Adipose tissue (tissue), 3 donors: ENCODE results near the gene NINJ1. TPM values are rescaled to one million over a fixed set of nuclear protein-coding genes. Genes with fewer than 3 reads are reported as not detected.
A peak's percentile ranks its signal among the peaks of the same experiment; 100 is the strongest.

Experiments used
- H3K27ac ChIP-seq: one replicate; pipeline ENCODE4 v1.5.1; 2013; ENCODE audit warnings: low read depth, low read length
- WGBS, 3 donors: extraction: QIAGEN DNeasy Blood & Tissue Kit; methylation state at CpG; one replicate each; pipeline ENCODE4 v1.1.7; 2013; 5-methylcytosine and 5-hydroxymethylcytosine counted together
- polyA plus RNA-seq, 3 donors: library from polyadenylated mRNA; stranded (reverse); fragments of 200-250 nt; gene quantifications; one replicate each; pipeline ENCODE4 v1.2.3, GENCODE V29; 2013
- donor health status: healthy with polysubstance abuse.
- donor health status: Bipolar disorder and iron deficiency.
- donor health status: healthy.

NINJ1 gene
- polyA plus RNA-seq, 3 donors = 22.3 to 100 (median 82.1) TPM

GRCh38 chr9:93137362-93137761, 3.3 kb upstream of the NINJ1 start:
- no peak overlapping the region for H3K27ac ChIP-seq
- WGBS, 3 donors = 88 to 93% (median 89%) methylated on average over 11 of the region's 11 CpGs

DNA sequence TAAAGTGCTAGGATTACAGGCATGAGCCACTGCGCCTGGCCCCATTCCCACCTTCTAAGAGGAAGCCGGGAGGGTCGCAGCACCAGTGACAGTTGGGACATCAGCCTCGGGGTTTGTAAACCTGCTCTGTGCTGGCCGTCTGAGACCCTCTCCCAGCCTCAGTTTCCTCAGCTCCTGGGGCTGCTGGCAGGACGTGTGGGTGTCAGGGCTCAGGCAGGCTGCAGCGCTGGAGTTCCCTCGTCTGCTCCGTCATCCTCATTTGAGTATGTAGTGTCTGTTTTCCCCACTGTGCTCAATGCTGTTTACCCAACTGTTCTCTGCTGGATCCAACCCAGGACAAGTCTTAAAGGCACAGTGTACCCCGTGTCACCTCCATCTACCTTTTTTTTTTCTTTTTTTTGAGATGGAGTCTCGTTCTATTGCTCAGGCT, 2.0 kb upstream of the NINJ1 start:
- 26 to 50% (median 43%) methylated on average over 11 of the region's 11 CpGs for WGBS, 3 donors
- no peak overlapping the region for H3K27ac ChIP-seq

GRCh38 chr9:93134740-93135444, 841 bp upstream of the NINJ1 start:
- 76% methylated on average over 14 of the region's 14 CpGs for WGBS, 3 donors
- H3K27ac ChIP-seq = peak overlapping the region; percentile 28

- WGBS, 3 donors = 0 to 1% (median 1%) methylated on average over 19 to 34 of the region's 34 CpGs
- peak overlapping the region; percentile 92 for H3K27ac ChIP-seq
Observed at GRCh38 chr9:93133681-93134014, 403 bp downstream of the NINJ1 start.

GRCh38 chr9:93132946-93133680, 938 bp downstream of the NINJ1 start:
- H3K27ac ChIP-seq = peak overlapping the region; percentile 74
- 17 to 28% (median 26%) methylated on average over 20 to 21 of the region's 21 CpGs for WGBS, 3 donors

- H3K27ac ChIP-seq = peak overlapping the region; percentile 74
- WGBS, 3 donors = 26 to 37% (median 37%) methylated on average over 12 of the region's 12 CpGs
Observed at GRCh38 chr9:93132287-93132927, 1.6 kb downstream of the NINJ1 start.

GRCh38 chr9:93131599-93132286, 2.3 kb downstream of the NINJ1 start:
- WGBS, 3 donors = 82 to 88% (median 87%) methylated on average over 13 of the region's 13 CpGs
- H3K27ac ChIP-seq = no peak overlapping the region

- H3K27ac ChIP-seq = no peak overlapping the region
- 40 to 67% (median 49%) methylated on average over 14 to 15 of the region's 15 CpGs for WGBS, 3 donors
Observed at GRCh38 chr9:93130861-93131481, 3.1 kb downstream of the NINJ1 start.

GRCh38 chr9:93129691-93130500, 4.2 kb downstream of the NINJ1 start:
- 63 to 78% (median 67%) methylated on average over 11 of the region's 11 CpGs for WGBS, 3 donors
- no peak overlapping the region for H3K27ac ChIP-seq

GRCh38 chr9:93129286-93129685, 4.8 kb downstream of the NINJ1 start:
- H3K27ac ChIP-seq = no peak overlapping the region
- 44 to 60% (median 44%) methylated on average over 8 of the region's 8 CpGs for WGBS, 3 donors

- H3K27ac ChIP-seq = no peak overlapping the region
- 83 to 89% (median 89%) methylated on average over 10 of the region's 10 CpGs for WGBS, 3 donors
Observed at GRCh38 chr9:93128715-93129224, 5.3 kb downstream of the NINJ1 start.

DNA sequence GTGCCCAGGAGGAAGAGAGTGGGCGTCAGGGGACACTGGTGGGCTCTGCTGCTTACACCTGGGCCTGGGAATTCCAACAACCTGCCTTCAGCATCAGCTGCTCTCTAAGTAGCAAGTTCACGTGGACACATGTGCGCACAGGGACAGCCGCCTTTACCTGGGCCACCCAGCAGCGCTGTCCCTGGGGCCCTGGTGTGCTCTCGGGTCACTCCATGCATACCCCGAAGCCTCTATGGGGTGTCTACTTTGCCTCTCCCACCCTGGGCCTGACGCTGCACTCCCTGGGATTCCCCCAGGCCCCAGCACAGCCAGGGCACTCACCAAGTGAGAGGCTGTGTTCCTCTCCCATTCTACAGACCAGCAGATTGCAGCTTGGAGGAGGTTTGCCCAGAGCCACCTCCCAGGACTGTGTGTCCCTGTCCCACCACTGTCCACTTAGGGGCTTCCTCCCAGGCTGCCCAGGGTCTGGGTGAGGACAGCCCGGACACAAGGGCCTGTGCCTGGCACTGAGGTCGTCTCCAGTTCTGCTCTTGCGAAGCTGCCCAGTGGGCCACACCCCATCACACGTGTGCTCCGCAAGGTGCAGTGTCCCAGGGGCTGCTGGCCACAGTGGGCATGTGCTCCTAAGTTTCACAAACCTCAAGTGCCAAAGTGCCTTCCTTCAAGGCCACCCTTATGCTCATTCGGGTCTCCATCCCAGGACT, 5.9 kb downstream of the NINJ1 start:
- H3K27ac ChIP-seq = peak overlapping the region; percentile 55
- WGBS, 3 donors = 78 to 87% (median 86%) methylated on average over 14 of the region's 14 CpGs

GRCh38 chr9:93127395-93127911, 6.6 kb downstream of the NINJ1 start:
- WGBS, 3 donors = 53 to 60% (median 53%) methylated on average over 8 of the region's 8 CpGs
- peak overlapping the region; percentile 55 for H3K27ac ChIP-seq

DNA sequence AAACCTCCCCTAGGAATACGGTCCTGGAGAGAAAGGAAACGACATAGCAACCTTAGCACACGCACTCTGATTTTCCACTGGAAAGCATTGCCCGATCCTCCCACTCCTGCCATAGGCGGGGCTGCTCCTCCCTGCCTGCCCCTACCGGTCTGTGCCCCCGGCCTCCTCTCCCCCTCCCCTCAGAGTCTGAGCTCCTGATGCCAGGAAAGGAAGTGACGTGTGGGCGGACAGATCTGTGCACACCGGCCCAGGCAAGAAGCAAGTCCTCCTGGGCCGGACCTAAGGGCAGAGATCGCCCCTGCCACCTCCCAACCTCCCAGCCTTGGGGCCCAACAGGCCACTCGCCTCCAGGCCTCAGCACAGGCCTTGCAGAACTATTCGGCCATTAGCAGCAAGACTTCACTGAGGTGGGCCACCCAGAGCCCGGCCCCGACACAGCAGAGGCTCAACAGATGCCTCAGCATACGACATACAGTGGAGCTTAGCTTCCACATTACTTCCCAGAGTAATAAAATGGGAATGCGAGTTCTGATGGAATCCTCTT, 7.2 kb downstream of the NINJ1 start:
- H3K27ac ChIP-seq = no peak overlapping the region
- 42 to 68% (median 44%) methylated on average over 18 of the region's 18 CpGs for WGBS, 3 donors

- WGBS, 3 donors = 78 to 85% (median 82%) methylated on average over 23 of the region's 23 CpGs
- H3K27ac ChIP-seq = no peak overlapping the region
Observed at GRCh38 chr9:93126151-93126781, 7.8 kb downstream of the NINJ1 start.

GRCh38 chr9:93125331-93125894, 8.6 kb downstream of the NINJ1 start:
- WGBS, 3 donors = 95 to 98% (median 97%) methylated on average over 10 of the region's 10 CpGs
- no peak overlapping the region for H3K27ac ChIP-seq
